HG03135 (cell line): ENCODE results near the gene ITGA4.

Experiments
- ATAC-seq: cut with Tn5 transposase; IDR thresholded peaks from one replicate; pipeline ENCODE4 v1.9.1; 2021; ENCODE audit warnings: mild to moderate bottlenecking, moderate library complexity; ENCODE audit not compliant: unreplicated experiment

ITGA4 gene

GRCh38 chr2:181499231-181499630, 42.0 kb downstream of the ITGA4 start:
- no peak for ATAC-seq

- ATAC-seq, result no peak
These were observed 43.0 kb downstream of the ITGA4 start for GRCh38 chr2:181500201-181500600.

GRCh38 chr2:181515719-181516118, 58.5 kb downstream of the ITGA4 start:
- no peak for ATAC-seq

GRCh38 chr2:181516992-181517391, 59.8 kb downstream of the ITGA4 start:
- ATAC-seq, result no peak

- no peak for ATAC-seq
These were observed 60.6 kb downstream of the ITGA4 start for GRCh38 chr2:181517685-181518301.

GRCh38 chr2:181520253-181520652, 63.1 kb downstream of the ITGA4 start:
- no peak for ATAC-seq

GRCh38 chr2:181523756-181524155, 66.6 kb downstream of the ITGA4 start:
- no peak for ATAC-seq

GRCh38 chr2:181526014-181526413, 68.8 kb downstream of the ITGA4 start:
- no peak for ATAC-seq

- ATAC-seq, result no peak
These were observed 69.9 kb downstream of the ITGA4 start for GRCh38 chr2:181527058-181527457.

GRCh38 chr2:181528441-181528840, 71.3 kb downstream of the ITGA4 start:
- ATAC-seq, result no peak

- ATAC-seq, result no peak
These were observed 79.5 kb downstream of the ITGA4 start for GRCh38 chr2:181536730-181537129.

GRCh38 chr2:181540421-181540820, 83.2 kb downstream of the ITGA4 start:
- no peak for ATAC-seq

GRCh38 chr2:181542170-181542569, 85.0 kb downstream of the ITGA4 start:
- ATAC-seq, result no peak

- no peak for ATAC-seq
These were observed 88.9 kb downstream of the ITGA4 start for GRCh38 chr2:181546086-181546485.

GRCh38 chr2:181552808-181553207, 95.6 kb downstream of the ITGA4 start:
- ATAC-seq, result no peak

GRCh38 chr2:181553244-181553643, 96.1 kb downstream of the ITGA4 start:
- no peak for ATAC-seq

- ATAC-seq, result no peak
These were observed 97.1 kb downstream of the ITGA4 start for GRCh38 chr2:181554061-181554830.

- ATAC-seq, result no peak
These were observed 101.2 kb downstream of the ITGA4 start for GRCh38 chr2:181558371-181558770.

GRCh38 chr2:181563101-181563692, 106.0 kb downstream of the ITGA4 start:
- ATAC-seq, result no peak

- no peak for ATAC-seq
These were observed 109.3 kb downstream of the ITGA4 start for GRCh38 chr2:181566334-181567032.

GRCh38 chr2:181570059-181570458, 112.9 kb downstream of the ITGA4 start:
- ATAC-seq, result no peak
